Stimulated activated CD4-positive, alpha-beta T cell treated with anti-CD3 and anti-CD28 coated beads, Interleukin-15, amount 100 ng/mL, for 48 hours (primary cell): ENCODE data around the gene ETDC.

Experiments
- DNase-seq, 2 donors: peaks; one replicate each; pipeline ENCODE4 v3.0.0-alpha.2; 2020; ENCODE audit warnings: low read depth in 2 of 2

Gene ETDC

DNA sequence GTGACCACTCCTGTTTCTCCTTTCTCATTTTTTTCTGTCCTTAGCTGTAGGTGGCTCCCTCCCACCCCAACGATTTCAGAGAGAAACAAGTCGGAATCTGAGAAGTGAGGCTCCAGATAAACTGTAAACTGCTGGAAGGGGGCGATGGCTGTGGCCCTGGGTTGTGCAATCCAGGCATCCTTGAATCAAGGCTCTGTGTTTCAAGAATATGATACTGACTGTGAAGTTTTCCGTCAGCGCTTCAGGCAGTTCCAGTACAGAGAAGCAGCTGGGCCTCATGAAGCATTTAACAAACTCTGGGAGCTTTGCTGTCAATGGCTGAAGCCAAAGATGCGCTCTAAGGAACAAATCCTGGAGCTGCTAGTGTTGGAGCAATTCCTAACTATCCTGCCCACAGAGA lies 37.7 kb downstream of the ETDC start:
- no peak for DNase-seq

DNA sequence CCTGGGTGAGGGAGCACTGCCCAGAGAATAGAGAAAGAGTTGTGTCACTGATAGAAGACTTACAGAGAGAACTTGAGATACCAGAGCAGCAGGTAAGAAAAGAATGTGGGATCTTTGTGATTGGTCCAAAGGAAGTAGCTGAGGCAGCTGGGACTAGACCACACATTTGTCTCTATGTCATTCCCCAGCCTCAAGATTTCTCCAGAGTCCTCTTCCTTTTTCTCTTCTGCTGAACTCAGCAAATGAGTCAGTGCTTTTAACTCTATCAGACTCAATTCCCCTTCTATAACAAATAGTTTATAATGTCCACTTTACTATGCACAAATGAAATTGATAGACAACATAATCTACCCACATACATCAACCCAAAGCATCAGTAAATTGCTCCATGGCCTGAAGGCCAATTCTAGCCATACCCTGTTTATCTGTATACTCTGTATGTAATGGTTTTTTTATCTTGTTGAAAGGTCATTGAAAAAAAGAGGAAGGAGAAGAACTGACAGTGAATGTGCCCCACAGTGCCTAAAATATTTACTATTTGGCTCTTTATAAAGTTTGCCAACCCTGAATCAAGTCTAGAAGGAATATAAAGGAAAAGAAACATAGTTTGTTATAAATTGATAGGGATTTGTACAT lies 38.2 kb downstream of the ETDC start:
- no peak for DNase-seq

DNA sequence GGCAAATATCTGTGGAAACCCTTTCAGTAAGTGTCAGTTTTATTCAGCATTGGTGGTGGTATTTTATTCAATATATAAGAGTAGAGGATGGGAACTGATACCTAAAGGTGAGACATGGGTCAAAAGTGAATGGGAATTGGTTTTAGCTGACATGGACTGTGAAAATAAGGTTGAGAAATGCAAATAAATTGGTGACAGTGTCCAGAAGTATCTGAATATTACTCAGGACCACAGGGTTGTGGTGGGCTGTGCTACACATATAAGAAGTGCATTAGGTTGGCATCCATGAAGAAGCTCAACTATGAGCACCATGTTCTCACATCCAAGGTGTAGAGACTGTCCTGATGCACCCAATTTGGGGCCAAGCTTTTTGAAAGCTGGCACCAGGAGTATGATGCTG lies 45.0 kb downstream of the ETDC start:
- no peak for DNase-seq
